ENCODE results near the gene DUXA.

- TF ChIP-seq, protein P1, sequence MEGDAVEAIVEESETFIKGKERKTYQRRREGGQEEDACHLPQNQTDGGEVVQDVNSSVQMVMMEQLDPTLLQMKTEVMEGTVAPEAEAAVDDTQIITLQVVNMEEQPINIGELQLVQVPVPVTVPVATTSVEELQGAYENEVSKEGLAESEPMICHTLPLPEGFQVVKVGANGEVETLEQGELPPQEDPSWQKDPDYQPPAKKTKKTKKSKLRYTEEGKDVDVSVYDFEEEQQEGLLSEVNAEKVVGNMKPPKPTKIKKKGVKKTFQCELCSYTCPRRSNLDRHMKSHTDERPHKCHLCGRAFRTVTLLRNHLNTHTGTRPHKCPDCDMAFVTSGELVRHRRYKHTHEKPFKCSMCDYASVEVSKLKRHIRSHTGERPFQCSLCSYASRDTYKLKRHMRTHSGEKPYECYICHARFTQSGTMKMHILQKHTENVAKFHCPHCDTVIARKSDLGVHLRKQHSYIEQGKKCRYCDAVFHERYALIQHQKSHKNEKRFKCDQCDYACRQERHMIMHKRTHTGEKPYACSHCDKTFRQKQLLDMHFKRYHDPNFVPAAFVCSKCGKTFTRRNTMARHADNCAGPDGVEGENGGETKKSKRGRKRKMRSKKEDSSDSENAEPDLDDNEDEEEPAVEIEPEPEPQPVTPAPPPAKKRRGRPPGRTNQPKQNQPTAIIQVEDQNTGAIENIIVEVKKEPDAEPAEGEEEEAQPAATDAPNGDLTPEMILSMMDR (IDR thresholded peaks at IDR 0.05) = no peak
- TF ChIP-seq EP300 (IDR thresholded peaks at IDR 0.05) (no peak), RCOR1 (IDR thresholded peaks at IDR 0.05; ENCODE audit: low read depth, low read length) (no peak), POLR2A (IDR thresholded peaks at IDR 0.05; ENCODE audit: low read length) (no peak), USF2 (IDR thresholded peaks at IDR 0.05) (no peak), FOSL2 (IDR thresholded peaks at IDR 0.05) (no peak), FOSL2 (CRISPR knock-in tag; IDR thresholded peaks at IDR 0.05) (no peak), REST (IDR thresholded peaks at IDR 0.05) (no peak), ESRRA (IDR thresholded peaks at IDR 0.05; ENCODE audit: borderline replicate concordance, low read length) (no peak), RAD21 (conservative IDR thresholded peaks at IDR 0.05 in 1 of 2, IDR thresholded peaks at IDR 0.05 in 1 of 2) (no peak), JUN (IDR thresholded peaks at IDR 0.05) (no peak), SMC3 (IDR thresholded peaks at IDR 0.05) (no peak)
- TF ChIP-seq, protein P2, sequence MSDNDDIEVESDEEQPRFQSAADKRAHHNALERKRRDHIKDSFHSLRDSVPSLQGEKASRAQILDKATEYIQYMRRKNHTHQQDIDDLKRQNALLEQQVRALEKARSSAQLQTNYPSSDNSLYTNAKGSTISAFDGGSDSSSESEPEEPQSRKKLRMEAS (IDR thresholded peaks at IDR 0.05) = no peak
Measured at GRCh38 chr19:57192077-57192420, 24.8 kb upstream of the DUXA start.

All from A549 (cell line).